Uterus (tissue), 4 donors: ENCODE measurements around the gene DTNBP1. TPM values are rescaled to one million over a fixed set of nuclear protein-coding genes. Genes with fewer than 3 reads are reported as not detected.
"Not testable (repeated sequence)": the region's sequence is repeated elsewhere in the genome, so short reads cannot be mapped to it uniquely, and the experiment has no call there.

Experiments used
- DNase-seq, 2 donors: peaks; one replicate each; pipeline ENCODE4 v3.0.0-alpha.2; 2019 to 2020
- H3K27ac ChIP-seq, 2 donors: fragments of 200-600 bp; sonication (generic); 1 replicate in 1 of 2; 2 replicates in 1 of 2; pipeline ENCODE4 v1.5.1; 2016 to 2018
- H3K27me3 ChIP-seq, 2 donors: fragments of 200-600 bp; sonication (generic); one replicate each; pipeline ENCODE4 v1.5.1; 2018 to 2019; ENCODE audit warnings: control low read depth in 1 of 2
- H3K36me3 ChIP-seq, 2 donors: fragments of 200-600 bp; sonication (generic); one replicate each; pipeline ENCODE4 v1.5.1; 2019; ENCODE audit warnings: control low read depth in 1 of 2
- H3K4me1 ChIP-seq, 2 donors: fragments of 200-600 bp; sonication (generic); one replicate each; pipeline ENCODE4 v1.5.1; 2018 to 2019; ENCODE audit warnings: control low read depth in 1 of 2
- H3K4me3 ChIP-seq, 2 donors: fragments of 200-600 bp; sonication (generic); 1 replicate in 1 of 2; 2 replicates in 1 of 2; pipeline ENCODE4 v1.5.1; 2018 to 2019; ENCODE audit warnings: mild to moderate bottlenecking in 1 of 2
- H3K9me3 ChIP-seq, 2 donors: fragments of 200-600 bp; sonication (generic); one replicate each; pipeline ENCODE4 v1.5.1; 2019; ENCODE audit warnings: control low read depth in 1 of 2
- CTCF ChIP-seq, 4 experiments: fragments of 200-600 bp in 2 of 4; fragments of 450-650 bp in 2 of 4; sonication (generic) in 2 of 4; IDR thresholded peaks; one replicate each; pipeline ENCODE4 v1.5.1; 2016 to 2019; ENCODE audit warnings: antibody characterized with exemption in 4 of 4, mild to moderate bottlenecking in 2 of 4, moderate library complexity in 1 of 4
- POLR2A ChIP-seq, 2 donors: fragments of 450-650 bp; IDR thresholded peaks; one replicate each; pipeline ENCODE4 v1.6.1; 2016; ENCODE audit warnings: antibody characterized with exemption in 2 of 2, mild to moderate bottlenecking in 1 of 2, moderate library complexity in 1 of 2
- intact Hi-C: fragments of 100-400 bp; cut with DNase I; formaldehyde crosslinking; loops from one replicate; pipeline ENCODE4 v1.15.1; 2023; ENCODE audit warnings: low total_unique reads
- total RNA-seq, 4 donors: library from RNA; depleted of rRNA in 3 of 4; stranded (reverse); fragments of >200 nt in 3 of 4; gene quantifications; one replicate each; pipeline versions ENCODE4 v1.1.0 to v1.2.4, GENCODE V29; 2014 to 2023
- donor health status: DM: yes; HTN: yes; CAD: no.

Gene DTNBP1
- total RNA-seq, 4 donors from 2014 or later: 1.8 to 19.8 (median 9.0) TPM; not detected in 1

DNA sequence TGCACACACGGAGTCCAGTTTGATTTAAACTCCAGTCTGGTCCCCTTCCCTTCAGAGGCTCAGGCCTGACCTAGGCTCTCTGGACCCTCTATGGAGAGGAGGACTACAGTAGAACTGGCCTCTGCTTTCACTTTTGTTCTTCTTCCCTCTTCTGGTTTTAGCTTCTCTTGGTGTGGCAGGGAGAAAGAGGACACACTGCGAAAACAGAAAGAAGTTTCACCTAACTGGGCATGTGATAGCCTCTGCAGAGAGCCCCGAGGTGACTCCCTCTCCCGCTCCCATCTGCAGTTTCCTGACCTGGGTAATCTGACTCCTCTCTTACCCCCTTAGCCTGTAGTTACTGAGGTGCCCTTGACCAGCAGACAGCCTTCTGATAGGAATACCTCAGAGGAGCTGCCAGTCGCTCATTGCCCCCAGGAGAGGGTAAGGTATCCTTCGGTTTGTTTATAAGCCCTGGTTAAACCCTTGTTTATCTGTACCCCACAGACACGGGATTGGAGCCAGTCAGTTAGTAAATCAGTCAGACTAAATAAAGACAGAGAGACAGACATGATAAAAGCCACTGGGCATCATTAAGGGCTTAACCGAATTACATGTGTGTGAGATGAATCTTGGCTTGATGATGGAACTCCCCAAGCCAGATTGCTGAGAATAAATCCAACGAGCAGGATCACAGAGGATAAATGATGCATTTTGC is 12.0 kb upstream of the DTNBP1 start:
- Histone ChIP-seq H3K9me3 (no peaks in the 10 kb centered on the region), H3K27ac (peak overlapping the region; percentile 45 to 49), H3K4me1 (no peaks in the 10 kb centered on the region), H3K36me3 (no peaks in the 10 kb centered on the region), H3K27me3 (no peaks in the 10 kb centered on the region), H3K4me3 (no peak overlapping the region)
- intact Hi-C loops: no loop called here
- TF ChIP-seq POLR2A (IDR thresholded peaks at IDR 0.05) (no peak), CTCF (IDR thresholded peaks at IDR 0.05) (no peak)
- no peak for DNase-seq

DNA sequence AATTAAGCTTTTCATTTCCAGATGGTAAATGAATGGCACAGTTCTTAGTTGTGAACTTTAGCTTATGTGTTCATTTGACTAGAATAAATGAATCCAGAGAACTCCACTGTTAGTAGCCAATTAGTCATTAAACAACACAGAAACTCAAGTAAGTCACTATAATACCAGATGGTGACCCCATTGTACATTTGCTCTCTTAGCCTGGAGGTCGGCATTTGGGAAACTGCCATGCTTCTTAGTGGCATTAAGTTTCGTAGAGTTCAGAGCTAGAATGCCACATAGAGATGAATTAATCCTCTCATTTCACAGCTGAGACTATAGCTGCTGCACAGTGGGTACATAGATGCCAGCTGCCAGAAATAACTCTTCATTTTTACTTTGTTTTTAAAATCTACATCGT is 10.8 kb upstream of the DTNBP1 start:
- H3K4me1 ChIP-seq: no peaks in the 10 kb centered on the region
- no peaks in the 10 kb centered on the region for H3K27me3 ChIP-seq
- H3K4me3 ChIP-seq: no peak overlapping the region
- TF ChIP-seq CTCF (IDR thresholded peaks at IDR 0.05) (no peak), POLR2A (IDR thresholded peaks at IDR 0.05) (no peak)
- DNase-seq: no peak
- no peaks in the 10 kb centered on the region for H3K36me3 ChIP-seq
- no peak overlapping the region for H3K27ac ChIP-seq
- intact Hi-C loops: no loop called here
- H3K9me3 ChIP-seq: no peaks in the 10 kb centered on the region

DNA sequence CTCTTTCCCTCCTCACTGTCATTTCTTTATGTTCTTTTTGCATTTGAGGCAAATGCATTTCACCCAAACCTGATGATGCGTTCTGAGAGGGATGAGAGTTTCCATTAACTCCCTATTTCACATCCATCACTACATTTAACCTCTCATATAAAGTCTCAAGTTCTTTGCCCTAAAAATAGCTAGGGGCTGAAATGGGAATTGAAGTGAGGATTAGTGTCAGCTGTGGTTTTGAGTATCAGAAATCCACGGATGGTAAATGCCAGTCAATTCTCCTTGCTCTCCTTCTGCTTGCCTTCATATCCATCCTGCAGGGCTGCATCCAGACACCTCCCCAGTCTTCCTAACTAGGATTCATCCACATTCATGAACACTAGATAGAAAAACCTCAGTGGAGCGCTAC is 10.0 kb upstream of the DTNBP1 start:
- TF ChIP-seq POLR2A (IDR thresholded peaks at IDR 0.05) (no peak), CTCF (IDR thresholded peaks at IDR 0.05) (no peak)
- Histone ChIP-seq H3K9me3 (no peaks in the 10 kb centered on the region), H3K27me3 (no peaks in the 10 kb centered on the region), H3K36me3 (no peaks in the 10 kb centered on the region), H3K27ac (no peak overlapping the region), H3K4me1 (no peaks in the 10 kb centered on the region), H3K4me3 (no peak overlapping the region)
- intact Hi-C loops: no loop called here
- DNase-seq: no peak

DNA sequence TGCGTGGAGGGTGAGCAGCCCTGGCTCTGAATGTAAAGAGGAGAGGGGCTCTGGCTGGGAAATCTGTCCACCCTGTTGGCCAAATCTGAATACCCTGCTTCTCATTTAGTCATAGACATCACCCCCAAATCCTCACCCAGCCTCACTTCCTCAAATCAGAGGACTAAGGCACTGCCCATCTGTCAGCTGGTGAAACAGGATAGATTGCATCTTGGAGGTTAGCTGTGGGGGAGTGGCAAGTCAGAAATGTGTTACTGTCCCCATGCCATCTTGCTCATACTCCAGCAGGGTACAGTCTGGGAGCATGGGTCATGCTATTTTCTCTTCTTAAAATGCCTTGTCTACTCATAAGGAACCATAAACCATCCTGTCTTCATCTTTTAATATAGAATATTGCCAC is 9.5 kb upstream of the DTNBP1 start:
- DNase-seq: no peak
- H3K9me3 ChIP-seq: no peaks in the 10 kb centered on the region
- intact Hi-C loops: no loop called here
- TF ChIP-seq POLR2A (IDR thresholded peaks at IDR 0.05) (no peak), CTCF (IDR thresholded peaks at IDR 0.05) (no peak)
- no peaks in the 10 kb centered on the region for H3K36me3 ChIP-seq
- H3K27ac ChIP-seq: no peak overlapping the region
- no peaks in the 10 kb centered on the region for H3K27me3 ChIP-seq
- no peak overlapping the region for H3K4me3 ChIP-seq
- no peaks in the 10 kb centered on the region for H3K4me1 ChIP-seq

DNA sequence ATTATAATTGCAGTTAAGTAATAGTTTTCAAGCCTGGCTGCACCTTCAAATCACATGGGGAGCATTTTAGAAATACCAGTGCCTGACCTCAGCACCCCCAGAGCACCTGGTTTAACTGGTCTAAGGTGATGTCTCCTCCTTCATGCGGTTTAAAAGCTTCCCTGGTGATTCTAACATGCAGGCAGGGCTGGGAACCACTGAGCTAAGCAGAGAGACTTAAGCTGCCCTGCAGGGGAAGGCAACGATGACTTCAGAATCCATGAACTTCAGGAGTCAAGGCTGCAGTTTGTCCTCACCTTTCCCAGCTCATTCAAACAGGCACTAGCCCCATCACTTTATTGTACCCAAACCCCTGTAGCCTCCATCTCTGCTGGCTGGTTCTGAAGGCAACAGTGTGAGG is 6.1 kb upstream of the DTNBP1 start:
- intact Hi-C loops: no loop called here
- no peaks in the 10 kb centered on the region for H3K4me1 ChIP-seq
- H3K27me3 ChIP-seq: no peaks in the 10 kb centered on the region
- H3K4me3 ChIP-seq: no peak overlapping the region
- no peak for DNase-seq
- no peak overlapping the region for H3K27ac ChIP-seq
- H3K9me3 ChIP-seq: no peaks in the 10 kb centered on the region
- no peak for TF ChIP-seq POLR2A (IDR thresholded peaks at IDR 0.05)
- TF ChIP-seq CTCF (IDR thresholded peaks at IDR 0.05): no peak
- no peaks in the 10 kb centered on the region for H3K36me3 ChIP-seq

DNA sequence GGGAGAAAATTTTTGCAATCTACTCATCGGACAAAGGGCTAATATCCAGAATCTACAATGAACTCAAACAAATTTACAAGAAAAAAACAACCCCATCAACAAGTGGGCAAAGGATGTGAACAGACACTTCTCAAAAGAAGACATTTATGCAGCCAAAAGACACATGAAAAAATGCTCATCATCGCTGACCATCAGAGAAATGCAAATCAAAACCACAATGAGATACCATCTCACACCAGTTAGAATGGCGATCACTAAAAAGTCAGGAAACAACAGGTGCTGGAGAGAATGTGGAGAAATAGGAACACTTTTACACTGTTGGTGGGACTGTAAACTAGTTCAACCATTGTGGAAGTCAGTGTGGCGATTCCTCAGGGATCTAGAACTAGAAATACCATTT is 4.1 kb upstream of the DTNBP1 start:
- H3K9me3 ChIP-seq, H3K36me3 ChIP-seq, H3K4me3 ChIP-seq, intact Hi-C loops, H3K27me3 ChIP-seq, H3K4me1 ChIP-seq, DNase-seq, H3K27ac ChIP-seq: not testable (repeated sequence)
